Right kidney (tissue), 1 donor: ENCODE measurements around the gene CACNA1I.

Experiments
- DNase-seq: peaks from one replicate; pipeline ENCODE4 v3.0.0-alpha.2; 2016

CACNA1I gene

DNA sequence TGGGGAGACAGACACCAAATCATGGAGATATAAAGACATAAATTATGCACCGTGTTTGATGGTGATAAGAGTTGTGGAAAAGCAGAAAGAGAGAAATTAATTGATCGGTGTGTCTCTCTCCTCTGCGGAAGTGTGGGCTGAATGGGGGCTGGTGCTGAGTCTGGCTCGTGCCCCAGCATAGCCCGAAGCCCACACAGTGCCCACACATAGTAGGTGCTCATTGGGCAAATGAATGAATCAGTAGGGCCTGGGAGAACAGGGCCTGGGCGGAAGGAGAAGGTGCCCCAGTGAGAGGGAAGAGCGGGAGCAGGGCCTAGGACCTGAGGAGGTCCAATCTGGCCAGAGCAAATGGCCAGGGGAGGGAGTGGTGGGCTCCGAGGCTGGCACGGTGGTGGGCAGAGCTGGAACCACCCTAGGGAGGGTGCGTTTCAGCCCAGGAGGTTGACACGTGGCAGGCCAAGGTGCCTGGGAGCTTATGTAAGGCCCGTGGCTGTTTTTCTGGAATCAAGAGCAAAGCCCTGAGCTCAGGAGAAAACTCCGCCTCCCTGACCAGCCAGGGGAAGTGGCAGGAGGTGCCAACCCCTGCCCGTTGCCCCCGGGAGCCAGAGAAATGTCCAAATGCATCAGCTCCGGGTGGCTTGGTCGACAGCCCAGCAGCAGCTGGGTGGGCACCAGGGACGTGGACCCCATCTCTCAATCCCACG, 2.1 kb upstream of the CACNA1I start:
- DNase-seq, result no peak

DNA sequence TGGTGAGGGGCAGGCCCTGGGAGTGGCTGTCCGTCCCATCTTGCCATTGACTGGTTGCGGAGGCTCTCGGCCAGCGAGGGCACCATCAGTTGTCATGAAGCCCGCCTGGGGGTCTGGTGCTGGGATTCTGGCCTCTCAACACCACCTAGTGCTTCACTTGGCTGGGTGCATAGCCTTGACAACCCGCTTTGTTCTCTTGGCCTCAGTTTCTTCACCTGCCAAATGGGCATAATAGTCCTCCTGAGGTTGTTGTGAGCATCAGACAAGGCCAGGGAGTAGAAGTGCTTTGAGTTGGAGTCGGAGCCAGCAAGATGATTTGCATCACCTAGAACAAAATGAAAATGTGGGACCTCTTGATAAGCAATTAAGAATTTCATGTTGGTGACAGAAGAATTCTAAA, 1.5 kb upstream of the CACNA1I start:
- DNase-seq, result no peak

DNA sequence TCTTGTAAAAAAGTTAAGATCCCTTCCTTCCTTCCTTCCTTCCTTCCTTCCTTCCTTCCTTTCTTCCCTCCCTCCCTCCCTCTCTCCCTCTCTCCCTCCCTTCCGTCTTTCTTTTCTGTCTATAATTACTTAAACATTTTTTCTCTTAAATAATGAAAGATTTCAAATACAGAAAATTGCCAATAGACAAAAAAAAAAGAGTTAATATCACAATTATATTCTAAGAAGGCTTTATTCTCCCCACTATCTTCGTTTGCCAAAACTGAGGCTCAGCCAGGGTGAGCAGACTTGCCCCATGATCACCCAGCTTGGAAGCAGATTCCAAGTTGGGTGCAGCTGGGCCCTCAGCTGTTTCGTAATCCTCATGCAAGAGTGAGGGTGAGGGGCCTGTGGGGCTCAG, 327 bp upstream of the CACNA1I start:
- no peak for DNase-seq

DNA sequence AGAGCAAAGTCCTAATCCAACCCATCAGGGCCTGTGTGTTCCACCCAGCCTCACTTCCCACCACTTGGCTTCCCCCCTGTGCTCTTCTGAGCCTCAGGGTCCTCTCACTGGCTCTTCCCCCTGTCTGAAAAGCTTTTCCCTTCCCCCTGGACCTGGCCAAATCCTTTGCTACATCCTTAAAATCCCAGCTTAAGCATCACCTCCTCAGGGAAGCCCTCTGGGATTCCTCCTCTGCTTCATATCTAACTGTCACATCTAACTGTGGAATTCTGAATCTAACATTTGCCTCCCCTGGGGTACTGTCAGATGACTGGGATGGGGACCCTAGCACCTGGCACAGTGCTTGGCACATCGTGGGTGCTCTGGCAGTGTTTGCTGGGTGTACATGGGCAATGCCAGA, 985 bp downstream of the CACNA1I start:
- DNase-seq, result no peak

DNA sequence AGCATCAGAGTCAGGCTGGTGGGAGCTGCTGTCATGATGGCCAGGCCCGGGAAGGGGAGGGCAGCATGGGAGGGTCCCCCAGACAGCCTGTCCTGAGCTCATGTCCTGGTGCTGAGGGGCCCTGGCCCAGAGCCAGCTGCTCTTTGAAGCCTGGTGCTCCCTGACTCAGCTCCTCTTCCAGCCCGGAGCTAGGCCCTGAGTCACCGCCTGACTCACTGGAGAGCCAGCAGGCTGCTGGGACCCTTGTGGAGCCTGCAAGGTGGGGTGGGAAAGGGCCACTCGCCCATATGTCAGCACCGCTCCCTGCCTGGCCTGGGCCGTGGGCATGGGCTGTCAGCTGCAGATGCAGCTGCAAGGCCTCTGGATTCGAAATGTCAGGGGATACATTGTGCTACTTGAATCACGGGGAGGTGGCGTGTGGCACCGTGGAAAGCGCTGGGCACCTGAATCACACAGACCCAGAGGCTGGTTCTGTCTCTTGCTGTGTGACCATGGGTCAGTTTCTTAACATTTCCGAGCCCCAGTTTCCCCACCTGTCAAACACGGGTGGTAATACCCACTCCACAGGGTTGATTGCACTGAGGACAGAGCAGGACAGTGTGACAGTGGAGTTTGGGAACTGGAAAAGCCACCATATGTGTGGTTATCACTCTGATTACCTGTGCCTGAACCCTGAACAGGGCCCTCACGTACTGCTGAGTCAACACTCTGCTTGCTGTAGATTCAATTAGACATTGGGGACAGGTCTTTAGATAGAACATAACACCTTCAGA, 4.4 kb downstream of the CACNA1I start:
- DNase-seq, result no peak

DNA sequence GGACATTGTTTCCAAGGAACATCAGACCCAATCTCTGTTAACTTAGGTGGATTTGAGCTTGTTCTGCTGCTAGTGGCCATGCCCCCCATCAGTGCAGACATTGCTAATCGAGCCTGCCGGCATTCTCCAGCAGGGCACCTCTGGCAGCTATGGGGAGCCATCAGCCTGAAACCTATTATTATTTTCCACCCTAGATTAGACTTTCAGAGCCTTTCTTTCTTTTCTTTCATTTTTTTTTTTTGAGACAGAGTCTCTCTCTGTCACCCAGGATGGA, 4.9 kb downstream of the CACNA1I start:
- DNase-seq, result no peak

DNA sequence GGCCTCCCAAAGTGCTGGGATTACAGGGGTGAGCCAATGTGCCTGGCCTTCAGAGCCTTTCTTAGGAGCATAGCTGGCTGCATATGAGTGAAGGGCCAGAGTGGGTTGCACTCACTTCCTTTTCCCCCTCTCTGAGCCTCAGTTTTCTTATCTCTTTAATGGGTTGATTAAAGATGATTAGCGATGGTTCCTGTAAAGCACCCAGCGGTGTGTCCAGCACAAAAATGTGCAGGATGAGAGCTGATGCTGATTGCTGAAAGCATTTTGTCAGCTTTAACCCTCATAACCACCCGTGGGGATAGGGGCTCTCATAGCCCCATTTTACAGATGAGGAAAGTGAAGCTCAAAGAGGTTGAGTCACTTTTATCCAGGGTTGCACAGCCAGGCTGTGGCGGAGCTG, 5.5 kb downstream of the CACNA1I start:
- no peak for DNase-seq

DNA sequence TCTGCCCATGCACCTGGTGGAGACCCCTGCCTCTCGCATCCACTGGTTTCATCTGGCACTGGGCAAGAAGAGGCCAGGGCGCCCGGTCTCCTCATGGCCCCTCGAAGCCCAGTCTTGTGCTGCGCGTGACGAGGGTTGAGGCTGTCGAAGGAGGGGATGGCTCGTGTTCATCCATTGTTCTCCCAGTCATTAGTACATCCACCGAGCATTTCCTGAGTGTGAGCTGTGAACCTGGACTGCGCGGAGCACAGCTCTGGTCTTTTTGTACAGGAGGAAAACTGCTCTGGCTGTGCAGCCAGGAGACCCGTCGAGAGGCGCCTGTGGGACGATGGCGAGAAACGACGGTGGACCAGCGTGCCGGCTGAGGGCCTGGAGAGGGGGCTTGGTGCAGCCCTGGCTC, 6.8 kb downstream of the CACNA1I start:
- no peak for DNase-seq

DNA sequence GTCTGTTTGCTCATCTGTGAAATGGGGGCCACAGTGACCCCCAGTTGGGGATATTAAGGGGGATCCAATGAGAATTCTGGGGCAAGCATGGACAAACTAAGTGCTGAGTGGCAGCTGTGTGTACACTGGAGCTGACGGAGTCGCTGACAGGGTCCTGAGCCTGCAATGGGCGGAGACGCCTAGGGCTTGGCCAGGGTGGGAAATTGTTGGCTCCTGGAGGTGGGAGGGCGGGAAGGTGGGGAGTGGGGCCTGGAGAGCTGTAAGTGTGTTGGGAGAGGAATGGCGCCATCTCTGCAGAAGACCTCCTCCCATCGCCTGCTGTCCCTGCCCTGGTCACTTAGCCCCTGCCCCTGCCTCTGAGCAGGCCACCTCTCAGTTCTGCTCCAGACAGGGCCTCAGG, 7.3 kb downstream of the CACNA1I start:
- DNase-seq, result no peak

DNA sequence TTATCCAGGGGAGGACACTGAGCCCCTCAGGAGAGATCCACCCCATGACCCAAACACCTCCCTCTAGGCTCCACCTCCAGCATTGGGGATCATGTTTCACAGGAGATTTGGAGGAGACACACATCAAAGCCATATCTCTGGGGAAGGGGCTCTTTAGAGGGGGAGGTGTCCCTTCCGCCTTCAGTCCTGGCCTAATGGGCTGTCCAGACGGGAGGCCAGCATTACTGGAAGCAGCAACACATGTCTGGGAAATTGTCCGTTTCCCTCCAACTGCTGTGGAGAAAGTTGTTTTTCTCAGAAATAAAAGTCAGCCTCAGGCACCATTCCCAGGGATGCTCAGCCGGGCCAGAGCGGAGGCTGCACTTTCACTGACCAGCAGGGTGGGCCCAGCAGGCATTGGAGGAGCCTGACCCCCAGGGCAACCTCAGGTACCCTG, 9.5 kb downstream of the CACNA1I start:
- DNase-seq, result no peak

DNA sequence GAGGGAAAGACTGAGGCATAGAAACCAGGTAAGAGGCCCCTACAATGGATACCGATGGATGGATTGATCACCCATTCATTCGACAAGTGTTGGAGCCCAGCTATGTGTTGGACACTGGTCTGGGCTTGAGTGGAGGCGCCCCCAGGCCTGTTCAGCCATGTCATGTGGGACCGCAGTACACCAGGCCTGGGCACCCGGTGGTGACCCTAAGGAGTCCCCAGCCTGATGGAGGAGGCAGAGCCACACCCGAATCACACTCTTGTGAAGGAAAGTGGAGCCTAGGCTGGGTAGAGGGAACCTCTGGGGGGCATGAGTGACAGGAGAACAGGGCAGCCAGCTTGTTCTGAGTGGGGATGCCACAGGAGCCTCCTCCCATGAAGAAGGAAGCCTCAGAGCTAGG, 10.2 kb downstream of the CACNA1I start:
- no peak for DNase-seq

DNA sequence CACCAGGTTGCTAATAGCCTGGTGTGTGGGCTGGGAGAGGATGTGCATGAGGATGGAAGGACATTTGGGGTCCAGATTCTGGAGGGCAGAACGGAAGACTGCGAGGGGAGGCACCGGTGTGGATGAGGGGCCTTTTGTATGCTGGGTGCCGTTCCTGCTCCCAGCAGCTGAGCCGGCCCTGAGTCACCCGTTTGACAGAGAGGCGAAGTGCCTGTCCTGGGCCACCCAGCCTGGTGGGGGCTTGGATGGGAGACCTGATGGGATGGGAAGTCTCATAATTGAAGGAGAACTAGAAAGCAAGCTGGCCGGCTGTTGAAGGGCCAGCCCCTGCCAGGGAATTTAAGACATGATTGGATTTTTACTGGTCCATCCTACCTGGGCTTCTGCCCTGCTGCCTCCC, 10.8 kb downstream of the CACNA1I start:
- no peak for DNase-seq

DNA sequence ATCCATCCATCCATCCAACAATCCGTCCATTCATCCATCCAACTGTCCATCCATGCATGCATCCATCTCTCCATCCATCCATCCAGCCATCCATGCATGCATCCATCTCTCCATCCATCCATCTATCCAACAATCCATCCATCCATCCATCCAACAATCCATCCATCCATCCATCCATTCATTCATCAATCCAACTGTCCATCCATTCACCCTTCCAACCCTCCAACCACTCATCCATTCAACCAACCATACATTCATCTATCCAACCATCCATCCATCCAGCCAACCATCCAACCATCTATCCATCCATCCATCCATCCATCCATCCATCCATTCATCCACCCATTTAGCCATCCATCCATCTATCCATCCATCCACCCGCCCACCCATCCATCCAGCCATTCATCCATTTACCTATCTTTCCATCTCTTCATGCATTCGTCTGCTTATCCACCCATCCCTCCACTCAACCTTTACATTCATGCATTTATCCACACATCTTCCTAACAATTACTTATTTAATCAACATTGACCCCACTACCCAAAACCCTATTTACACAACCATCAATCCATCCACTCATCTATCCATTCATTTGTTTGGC, 12.6 kb downstream of the CACNA1I start:
- no peak for DNase-seq

DNA sequence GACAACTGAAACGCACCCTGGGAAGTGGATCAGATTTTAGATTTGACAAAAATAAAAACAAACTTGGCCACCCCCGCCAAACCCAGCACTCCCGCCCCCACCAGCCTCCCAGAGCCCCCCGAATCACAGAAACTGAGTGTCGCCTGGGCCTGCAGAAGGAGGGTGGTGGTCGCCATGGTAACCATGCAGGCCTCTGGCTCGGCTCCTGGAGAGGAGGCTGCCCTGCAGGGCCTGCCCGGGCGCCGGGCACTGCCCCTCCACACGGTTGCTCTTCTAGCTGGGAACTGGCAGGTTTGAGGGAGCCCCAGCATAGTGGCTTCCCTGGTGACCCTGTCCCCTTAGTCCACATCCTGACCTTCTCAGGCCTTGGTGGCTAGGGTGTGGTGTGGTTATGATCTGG, 19.3 kb downstream of the CACNA1I start:
- DNase-seq, result no peak

DNA sequence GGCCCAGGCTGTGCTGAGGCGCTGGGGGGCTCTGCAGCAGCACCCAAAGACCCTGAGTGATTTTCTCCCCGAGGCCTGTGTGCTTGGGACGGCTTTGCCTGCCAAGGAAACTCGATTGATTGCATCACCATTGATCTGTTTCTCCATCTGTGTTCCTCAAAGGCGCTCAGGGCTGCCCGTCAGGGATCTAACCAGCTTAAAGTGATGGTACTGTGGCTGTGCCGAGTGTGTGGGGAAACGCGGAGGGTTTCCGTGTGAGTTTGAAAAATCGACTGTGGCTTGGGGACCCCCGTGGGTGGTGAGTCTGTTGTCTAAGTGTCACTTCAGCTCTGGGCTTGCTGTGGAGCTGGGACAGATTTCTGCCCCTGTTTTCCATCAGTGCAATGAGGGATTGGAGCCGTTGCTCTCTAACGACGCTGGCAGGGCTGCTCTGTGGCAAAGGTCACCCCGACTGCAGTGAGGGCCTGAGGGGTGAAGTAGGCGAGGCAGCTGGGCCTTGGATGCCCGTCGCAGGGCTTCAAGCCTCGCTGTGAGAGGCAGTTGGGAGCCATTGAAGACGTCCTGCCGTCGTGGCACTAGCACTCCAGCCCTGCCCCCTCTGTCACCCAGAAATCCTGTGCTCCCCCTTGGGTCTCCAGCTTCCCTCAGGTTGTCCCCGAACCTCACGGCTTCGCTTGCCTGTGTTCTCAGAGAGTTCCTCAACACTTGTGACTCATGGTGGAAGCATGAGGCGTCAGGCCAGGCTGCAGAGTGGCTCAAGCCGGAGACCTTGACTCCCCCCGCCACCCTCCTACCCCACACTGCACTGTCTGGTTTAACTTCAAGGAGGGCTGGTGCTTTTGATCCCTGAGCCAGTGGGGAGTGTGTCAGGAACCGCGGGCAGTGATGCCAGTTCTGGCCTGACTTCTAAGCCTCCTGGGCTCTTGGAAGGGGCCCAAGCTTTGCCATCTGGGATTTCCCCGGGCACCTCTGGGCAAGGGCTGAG, 21.8 kb downstream of the CACNA1I start:
- no peak for DNase-seq

DNA sequence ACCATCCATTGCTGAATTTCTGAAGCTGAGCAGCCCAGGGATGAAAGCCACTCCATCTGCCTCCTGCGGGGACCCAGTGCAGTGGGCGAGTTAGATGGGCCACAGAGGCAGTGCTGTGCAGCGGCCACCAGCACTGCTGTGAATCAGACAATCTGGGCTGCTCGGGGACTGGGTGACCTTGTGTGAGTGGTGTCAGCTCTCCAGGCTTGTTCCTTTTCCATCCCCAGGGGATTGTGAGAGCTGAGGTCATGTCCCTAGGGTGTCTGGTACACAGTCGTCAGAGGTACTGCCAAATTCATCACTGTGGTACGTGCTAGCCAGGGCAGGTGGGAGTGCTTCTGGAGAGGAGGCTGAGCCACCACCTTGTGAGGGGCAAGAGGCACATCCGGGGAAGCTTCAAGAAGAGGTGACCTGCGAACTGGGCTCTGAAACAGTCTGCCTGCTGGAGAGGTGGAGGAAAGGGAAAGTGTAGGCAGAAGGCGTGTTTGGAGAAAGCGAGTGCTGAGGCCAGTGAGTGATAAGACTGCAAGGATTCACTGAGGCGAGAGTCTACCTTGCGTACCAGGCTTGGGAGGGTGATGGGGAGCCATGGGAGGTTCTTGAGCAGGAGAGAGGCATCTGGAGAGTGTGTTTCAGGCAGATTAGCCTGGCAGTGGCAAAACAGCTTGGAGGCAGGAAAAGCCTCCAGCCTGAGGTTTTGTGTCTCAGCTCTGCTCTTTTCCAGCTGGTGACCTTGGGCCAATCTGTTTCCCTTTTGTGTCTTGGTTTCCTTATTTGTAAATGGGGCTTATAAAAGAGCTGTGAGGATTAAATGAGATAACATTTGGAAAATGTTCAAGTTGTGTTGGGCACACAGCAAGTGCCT, 22.7 kb downstream of the CACNA1I start:
- no peak for DNase-seq

DNA sequence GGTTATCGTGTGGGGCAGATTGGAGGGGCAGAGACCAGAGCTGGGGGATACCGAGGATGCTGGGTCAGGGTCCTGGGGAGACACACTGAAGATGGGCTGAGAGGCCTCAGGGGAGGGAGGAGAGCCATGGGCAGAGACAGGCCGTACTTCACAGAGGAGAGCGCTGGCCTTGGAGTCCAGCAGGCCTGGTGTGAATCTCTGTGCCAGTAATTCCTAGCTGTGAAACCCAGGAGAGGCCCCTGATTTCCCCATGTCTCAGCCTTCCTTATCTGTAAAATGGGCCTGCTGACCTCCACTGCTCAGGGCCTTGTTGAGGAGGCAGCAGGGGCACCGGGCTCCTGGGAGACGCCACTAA, 23.4 kb downstream of the CACNA1I start:
- DNase-seq, result no peak

DNA sequence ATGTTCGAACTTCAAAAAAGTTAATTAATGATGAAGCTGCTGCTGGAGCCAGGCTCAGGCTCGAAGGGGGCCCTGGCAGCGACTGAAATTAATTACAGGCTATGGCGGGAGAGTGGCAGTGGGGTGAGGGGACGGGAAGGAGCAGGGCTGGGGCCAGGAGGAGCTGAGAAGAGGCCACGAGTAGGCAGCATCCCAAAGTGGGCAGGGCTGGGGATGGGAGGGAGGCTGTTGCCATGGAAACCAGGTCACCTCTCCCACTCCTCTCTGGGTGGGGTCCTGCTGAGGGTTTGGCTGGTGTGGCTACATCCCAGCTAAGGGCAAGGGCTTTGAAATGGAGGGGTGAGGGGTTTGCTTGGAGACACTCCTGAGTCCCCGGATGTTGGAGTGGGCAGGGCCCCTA, 23.9 kb downstream of the CACNA1I start:
- no peak for DNase-seq

DNA sequence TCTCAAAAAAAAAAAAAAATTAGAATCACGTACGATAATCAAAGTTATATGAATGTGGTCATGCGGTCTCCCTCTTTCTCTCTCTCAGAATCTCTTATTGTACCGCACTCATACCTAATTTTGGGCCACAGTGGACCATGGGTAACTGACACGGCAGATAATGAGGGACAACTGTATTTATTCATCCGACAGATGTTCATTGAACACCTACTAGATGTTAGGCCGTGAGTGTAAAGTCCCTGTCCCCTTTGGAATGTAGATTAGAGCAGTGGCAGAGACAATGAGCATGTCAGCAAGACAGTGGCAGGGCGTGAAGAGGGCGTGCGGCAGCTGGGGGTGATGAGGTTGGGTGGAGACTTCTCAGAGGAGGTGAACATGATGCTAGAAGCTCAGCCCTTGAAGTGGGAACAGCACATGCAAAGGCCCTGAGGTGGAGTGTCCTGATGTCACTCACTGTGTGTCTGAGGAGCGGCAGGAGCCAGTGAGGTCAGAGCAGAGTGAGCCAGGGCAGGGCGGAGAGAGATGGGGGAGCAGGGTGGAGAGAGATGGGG, 25.1 kb downstream of the CACNA1I start:
- no peak for DNase-seq

DNA sequence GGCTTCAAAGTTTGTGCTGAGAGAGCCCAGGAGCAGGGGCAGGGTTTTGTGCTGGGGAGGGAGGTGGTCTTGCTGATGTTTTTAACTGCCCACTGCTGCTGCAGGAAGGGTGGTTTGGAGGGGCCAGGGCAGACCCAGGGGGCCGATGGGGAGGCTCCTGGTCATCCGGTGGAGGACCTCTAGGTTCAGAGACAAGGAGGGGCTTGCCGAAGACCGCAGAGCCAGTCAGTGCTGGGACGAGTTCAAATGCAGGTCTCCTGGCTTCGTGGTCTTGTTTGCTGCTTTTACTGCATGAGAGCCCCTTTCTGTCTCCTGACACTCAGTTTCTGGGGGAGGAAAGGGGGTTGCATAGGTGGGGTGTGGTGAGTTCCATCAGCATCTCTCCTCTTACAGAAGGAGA, 26.0 kb downstream of the CACNA1I start:
- DNase-seq, result no peak

DNA sequence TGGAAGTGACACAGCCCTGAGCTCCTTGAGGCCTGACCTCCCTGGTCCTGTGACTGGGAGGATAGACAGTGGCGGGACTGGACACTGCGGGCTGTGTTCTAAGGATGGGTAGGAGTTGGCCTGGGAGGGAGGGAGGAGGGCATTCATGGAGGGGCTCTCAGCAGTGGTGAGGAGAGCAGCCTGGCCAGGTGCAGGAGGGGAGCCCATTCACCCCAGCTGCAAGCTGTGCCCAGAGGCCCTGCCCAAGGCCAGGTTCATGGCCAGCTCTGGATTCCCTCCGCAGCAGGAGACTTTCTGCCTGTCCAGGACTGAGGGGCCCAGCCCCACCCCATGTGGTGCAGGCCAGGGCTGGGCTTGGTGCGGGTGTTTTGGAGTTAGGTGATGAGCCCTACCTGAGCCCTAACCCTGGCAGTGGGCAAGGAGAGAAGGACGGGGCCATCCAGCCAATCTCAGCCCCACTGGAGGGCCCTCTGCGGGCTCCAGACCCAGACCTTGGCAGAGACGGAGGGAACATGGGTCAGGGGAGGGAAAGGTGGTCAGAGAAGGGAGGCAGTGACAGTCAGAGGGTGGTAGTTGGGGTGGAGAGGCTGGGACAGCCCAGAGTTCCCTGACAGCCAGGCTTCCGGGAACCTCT, 26.8 kb downstream of the CACNA1I start:
- DNase-seq, result no peak
